Panc1 (cell line): Measurements from ENCODE around the gene SCP2. TPM values are rescaled to one million over a fixed set of nuclear protein-coding genes. Genes with fewer than 3 reads are reported as not detected.

ENCODE experiments used
- ATAC-seq: fragments of 200-7000 bp; cut with Tn5 transposase; 2 replicates; pipeline ENCODE4 v1.9.1; 2020; ENCODE audit warnings: mild to moderate bottlenecking, moderate library complexity
- BruUV-seq: library from RNA; stranded (reverse); fragments of 400-500 nt; replicated peaks from 2 replicates; lab custom pipeline; 2021; lab: Mats Ljungman, UMichigan
- CTCF ChIA-PET: fragments of 300-600 bp; sonication (Branson Sonifier 250); formaldehyde crosslinking; loops from one replicate; lab custom pipeline; 2022; ENCODE audit warnings: antibody characterized with exemption; lab: Charles Lee
- POLR2A ChIA-PET: fragments of 300-600 bp; sonication (Branson Sonifier 250); formaldehyde crosslinking; loops from one replicate; lab custom pipeline; 2022; ENCODE audit warnings: antibody characterized with exemption; lab: Charles Lee
- DNase-seq: peaks from one replicate; pipeline ENCODE4 v3.0.0-alpha.2; 2010; ENCODE audit warnings: low read depth, low spot score
- H3K27ac ChIP-seq: 2 replicates; pipeline ENCODE4 v1.5.1; 2011; ENCODE audit warnings: mild to moderate bottlenecking, low read length, inconsistent platforms
- H3K27me3 ChIP-seq: fragments of 200-500 bp; sonication (Bioruptor generic); 2 replicates; pipeline ENCODE4 v1.6.0; 2014; ENCODE audit warnings: low read length, inconsistent platforms; ENCODE audit not compliant: control insufficient read depth, insufficient read depth
- H3K36me3 ChIP-seq: fragments of 200-500 bp; sonication (Bioruptor generic); 2 replicates; pipeline ENCODE4 v1.5.1; 2014; ENCODE audit warnings: inconsistent platforms, mild to moderate bottlenecking, low read length, moderate library complexity; ENCODE audit not compliant: control insufficient read depth, insufficient read depth
- H3K4me1 ChIP-seq: 2 replicates; pipeline ENCODE4 v1.5.1; 2011; ENCODE audit warnings: inconsistent platforms, mild to moderate bottlenecking, low read length, moderate library complexity; ENCODE audit not compliant: control insufficient read depth, insufficient read depth
- H3K4me3 ChIP-seq, 2 experiments: 2 replicates each; pipeline ENCODE4 v1.5.1; 2011 to 2012; ENCODE audit warnings: low read depth in 2 of 2, low read length in 2 of 2, mild to moderate bottlenecking in 2 of 2, inconsistent platforms in 1 of 2, moderate library complexity in 1 of 2
- H3K9me3 ChIP-seq: fragments of 200-500 bp; sonication (Bioruptor generic); 2 replicates; pipeline ENCODE4 v1.5.1; 2014; ENCODE audit warnings: low read depth, mild to moderate bottlenecking, inconsistent platforms, low read length, moderate library complexity; ENCODE audit not compliant: control insufficient read depth, insufficient read depth
- POLR2AphosphoS5 ChIP-seq: IDR thresholded peaks from 2 replicates; pipeline ENCODE4 v1.6.1; 2012; ENCODE audit warnings: mild to moderate bottlenecking, low read depth, low read length, moderate library complexity
- SIN3A ChIP-seq: IDR thresholded peaks from 2 replicates; pipeline ENCODE4 v1.6.1; 2012; ENCODE audit warnings: low read depth, mild to moderate bottlenecking, low read length, moderate library complexity, borderline replicate concordance; ENCODE audit not compliant: insufficient read depth
- TCF7L2 ChIP-seq: IDR thresholded peaks from 2 replicates; pipeline ENCODE4 v1.6.1; 2011; ENCODE audit warnings: mild to moderate bottlenecking, low read depth, low read length, inconsistent platforms
- in situ Hi-C: cut with HindIII; loops from 2 replicates; pipeline ENCODE4 v1.10.0; 2016; ENCODE audit warnings: low sequenced_read_pairs, low pct_unique_long_range_greater_than_20kb
- intact Hi-C: fragments of 100-400 bp; cut with micrococcal nuclease; formaldehyde crosslinking; loops from one replicate; pipeline ENCODE4 v1.10.0; 2022; ENCODE audit not compliant: unreplicated experiment
- total RNA-seq: library from RNA; stranded (reverse); gene quantifications from one replicate; pipeline ENCODE4 v1.2.1, GENCODE V29; 2021; ENCODE audit not compliant: unreplicated experiment
- TF ChIP-seq, protein P1 (sequence below): fragments of 450-650 bp; IDR thresholded peaks from 2 replicates; pipeline ENCODE4 v1.5.1; 2017; ENCODE audit warnings: mild to moderate bottlenecking
- TF ChIP-seq, protein P2 (sequence below), 2 experiments: IDR thresholded peaks; 2 replicates each; pipeline ENCODE4 v1.6.1; 2011 to 2012; ENCODE audit warnings: low read depth in 2 of 2, control low read depth in 1 of 2, low read length in 1 of 2, mild to moderate bottlenecking in 1 of 2, moderate library complexity in 1 of 2; ENCODE audit not compliant: insufficient read depth in 1 of 2

Gene SCP2
- total RNA-seq, 1 experiment from 2014 or later = 88.7 TPM

DNA sequence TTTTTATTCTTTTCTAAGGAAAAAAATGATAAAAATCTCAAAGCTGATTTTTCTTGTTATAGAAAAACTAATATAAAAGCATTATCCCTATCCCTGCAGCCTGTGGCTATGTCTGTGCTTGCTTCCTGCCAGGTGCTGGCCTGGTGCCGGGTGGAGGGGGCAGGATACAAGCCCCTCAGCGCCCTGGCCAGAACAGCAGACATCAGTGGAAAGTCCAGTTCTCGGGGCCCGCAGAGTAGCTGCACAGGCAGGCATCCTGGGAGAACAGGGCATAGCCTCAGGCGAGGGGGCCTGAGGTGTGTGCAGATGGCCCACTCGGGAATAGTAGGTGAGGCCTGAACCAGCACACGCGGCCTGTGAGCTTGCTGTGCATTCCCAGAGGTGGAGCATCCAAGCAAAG is 158.3 kb downstream of the SCP2 start:
- DNase-seq (no peak), ATAC-seq (no peak)
- Histone ChIP-seq H3K4me1 (no peaks in the 10 kb centered on the region), H3K27me3 (no peaks in the 10 kb centered on the region), H3K9me3 (no peaks in the 10 kb centered on the region), H3K27ac (no peak overlapping the region), H3K36me3 (no peaks in the 10 kb centered on the region), H3K4me3 (no peak overlapping the region)
- intact Hi-C loops (no loop called here), in situ Hi-C loops (no loop called here)
- CTCF ChIA-PET = no interaction called here
- no peak for TF ChIP-seq SIN3A
- no TSS peak for BruUV-seq
- POLR2A ChIA-PET = no interaction called here

DNA sequence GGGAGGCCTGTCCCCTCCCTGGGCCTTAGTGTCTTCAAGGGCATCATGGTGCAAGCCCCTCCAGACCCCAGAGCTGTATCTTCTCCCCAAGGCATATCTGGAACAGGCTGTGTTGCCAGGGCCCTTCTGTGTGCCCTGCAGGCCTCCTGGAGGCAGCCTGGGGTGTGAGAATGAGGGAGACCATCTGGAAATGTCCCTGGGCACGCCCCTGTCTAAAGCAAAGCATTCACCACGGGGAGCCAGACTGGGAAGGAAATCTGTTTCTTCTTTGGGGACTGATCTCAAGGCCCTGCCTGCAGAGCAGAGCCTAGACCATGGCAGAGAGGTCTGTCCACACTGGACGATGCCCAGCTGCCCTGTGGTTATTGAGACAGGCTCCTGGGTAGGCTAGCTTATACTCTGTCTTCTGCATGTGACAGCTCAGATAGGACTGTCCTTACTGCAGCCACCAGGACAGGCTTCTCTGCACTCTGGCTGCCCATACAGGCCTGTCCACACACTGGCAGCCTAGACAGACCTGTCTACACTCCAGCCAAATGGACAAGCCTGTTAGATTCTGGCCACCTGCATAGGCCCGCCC is 159.5 kb downstream of the SCP2 start:
- CTCF ChIA-PET = no interaction called here

More for the DNA sequence above, 159.5 kb downstream of the SCP2 start:
- H3K9me3 ChIP-seq = no peaks in the 10 kb centered on the region
- DNase-seq (no peak), ATAC-seq (peak; percentile 19; the same call in 1 of the 2 replicates)
- H3K4me1 ChIP-seq = peaks cover 4% of the 10 kb centered on the region; the same call in 1 of the 2 replicates
- H3K27me3 ChIP-seq = no peaks in the 10 kb centered on the region
- intact Hi-C loops (no loop called here), in situ Hi-C loops (no loop called here)
- BruUV-seq = no TSS peak
- TF ChIP-seq POLR2AphosphoS5 = no peak
- TF ChIP-seq SIN3A = no peak
- TF ChIP-seq, protein P1, sequence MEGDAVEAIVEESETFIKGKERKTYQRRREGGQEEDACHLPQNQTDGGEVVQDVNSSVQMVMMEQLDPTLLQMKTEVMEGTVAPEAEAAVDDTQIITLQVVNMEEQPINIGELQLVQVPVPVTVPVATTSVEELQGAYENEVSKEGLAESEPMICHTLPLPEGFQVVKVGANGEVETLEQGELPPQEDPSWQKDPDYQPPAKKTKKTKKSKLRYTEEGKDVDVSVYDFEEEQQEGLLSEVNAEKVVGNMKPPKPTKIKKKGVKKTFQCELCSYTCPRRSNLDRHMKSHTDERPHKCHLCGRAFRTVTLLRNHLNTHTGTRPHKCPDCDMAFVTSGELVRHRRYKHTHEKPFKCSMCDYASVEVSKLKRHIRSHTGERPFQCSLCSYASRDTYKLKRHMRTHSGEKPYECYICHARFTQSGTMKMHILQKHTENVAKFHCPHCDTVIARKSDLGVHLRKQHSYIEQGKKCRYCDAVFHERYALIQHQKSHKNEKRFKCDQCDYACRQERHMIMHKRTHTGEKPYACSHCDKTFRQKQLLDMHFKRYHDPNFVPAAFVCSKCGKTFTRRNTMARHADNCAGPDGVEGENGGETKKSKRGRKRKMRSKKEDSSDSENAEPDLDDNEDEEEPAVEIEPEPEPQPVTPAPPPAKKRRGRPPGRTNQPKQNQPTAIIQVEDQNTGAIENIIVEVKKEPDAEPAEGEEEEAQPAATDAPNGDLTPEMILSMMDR = no peak
- TF ChIP-seq, protein P2, sequence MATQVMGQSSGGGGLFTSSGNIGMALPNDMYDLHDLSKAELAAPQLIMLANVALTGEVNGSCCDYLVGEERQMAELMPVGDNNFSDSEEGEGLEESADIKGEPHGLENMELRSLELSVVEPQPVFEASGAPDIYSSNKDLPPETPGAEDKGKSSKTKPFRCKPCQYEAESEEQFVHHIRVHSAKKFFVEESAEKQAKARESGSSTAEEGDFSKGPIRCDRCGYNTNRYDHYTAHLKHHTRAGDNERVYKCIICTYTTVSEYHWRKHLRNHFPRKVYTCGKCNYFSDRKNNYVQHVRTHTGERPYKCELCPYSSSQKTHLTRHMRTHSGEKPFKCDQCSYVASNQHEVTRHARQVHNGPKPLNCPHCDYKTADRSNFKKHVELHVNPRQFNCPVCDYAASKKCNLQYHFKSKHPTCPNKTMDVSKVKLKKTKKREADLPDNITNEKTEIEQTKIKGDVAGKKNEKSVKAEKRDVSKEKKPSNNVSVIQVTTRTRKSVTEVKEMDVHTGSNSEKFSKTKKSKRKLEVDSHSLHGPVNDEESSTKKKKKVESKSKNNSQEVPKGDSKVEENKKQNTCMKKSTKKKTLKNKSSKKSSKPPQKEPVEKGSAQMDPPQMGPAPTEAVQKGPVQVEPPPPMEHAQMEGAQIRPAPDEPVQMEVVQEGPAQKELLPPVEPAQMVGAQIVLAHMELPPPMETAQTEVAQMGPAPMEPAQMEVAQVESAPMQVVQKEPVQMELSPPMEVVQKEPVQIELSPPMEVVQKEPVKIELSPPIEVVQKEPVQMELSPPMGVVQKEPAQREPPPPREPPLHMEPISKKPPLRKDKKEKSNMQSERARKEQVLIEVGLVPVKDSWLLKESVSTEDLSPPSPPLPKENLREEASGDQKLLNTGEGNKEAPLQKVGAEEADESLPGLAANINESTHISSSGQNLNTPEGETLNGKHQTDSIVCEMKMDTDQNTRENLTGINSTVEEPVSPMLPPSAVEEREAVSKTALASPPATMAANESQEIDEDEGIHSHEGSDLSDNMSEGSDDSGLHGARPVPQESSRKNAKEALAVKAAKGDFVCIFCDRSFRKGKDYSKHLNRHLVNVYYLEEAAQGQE (IDR thresholded peaks at IDR 0.05; ENCODE audit: insufficient read depth in 1 of 2, low read depth in 2 of 2, low read length in 1 of 2) = no peak
- no peak for TF ChIP-seq TCF7L2
- H3K4me3 ChIP-seq = no peak overlapping the region
- no peaks in the 10 kb centered on the region for H3K36me3 ChIP-seq
- POLR2A ChIA-PET = no interaction called here
- no peak overlapping the region for H3K27ac ChIP-seq
